Measurements from ENCODE around the gene NTF3.

The NTF3 gene

DNA sequence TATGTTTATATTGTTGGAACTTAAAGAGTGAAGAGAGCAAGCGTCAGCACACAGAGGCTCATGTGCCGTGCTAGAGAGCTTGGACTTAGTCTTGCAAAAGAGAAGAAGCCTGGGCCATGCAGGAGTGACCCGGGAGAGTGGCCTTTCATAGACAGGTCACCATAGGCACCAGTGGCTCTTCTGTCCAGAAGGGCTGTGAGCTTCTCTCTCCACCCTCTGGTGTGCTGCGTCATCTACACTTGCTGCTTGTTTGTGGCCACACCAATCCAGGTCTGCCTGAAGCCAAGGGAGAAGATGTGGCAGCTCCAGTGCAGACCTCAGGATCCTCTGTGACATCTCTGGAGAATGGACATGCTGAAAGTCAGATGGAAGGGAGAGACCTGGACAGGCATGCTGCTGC lies 74.4 kb downstream of the NTF3 start:
- DNase-seq (ENCODE audit: low read depth), result no peak
- no peak overlapping the region for H3K4me3 ChIP-seq (ENCODE audit: control insufficient read depth, low read depth, low read length)
- TF ChIP-seq, protein P1, sequence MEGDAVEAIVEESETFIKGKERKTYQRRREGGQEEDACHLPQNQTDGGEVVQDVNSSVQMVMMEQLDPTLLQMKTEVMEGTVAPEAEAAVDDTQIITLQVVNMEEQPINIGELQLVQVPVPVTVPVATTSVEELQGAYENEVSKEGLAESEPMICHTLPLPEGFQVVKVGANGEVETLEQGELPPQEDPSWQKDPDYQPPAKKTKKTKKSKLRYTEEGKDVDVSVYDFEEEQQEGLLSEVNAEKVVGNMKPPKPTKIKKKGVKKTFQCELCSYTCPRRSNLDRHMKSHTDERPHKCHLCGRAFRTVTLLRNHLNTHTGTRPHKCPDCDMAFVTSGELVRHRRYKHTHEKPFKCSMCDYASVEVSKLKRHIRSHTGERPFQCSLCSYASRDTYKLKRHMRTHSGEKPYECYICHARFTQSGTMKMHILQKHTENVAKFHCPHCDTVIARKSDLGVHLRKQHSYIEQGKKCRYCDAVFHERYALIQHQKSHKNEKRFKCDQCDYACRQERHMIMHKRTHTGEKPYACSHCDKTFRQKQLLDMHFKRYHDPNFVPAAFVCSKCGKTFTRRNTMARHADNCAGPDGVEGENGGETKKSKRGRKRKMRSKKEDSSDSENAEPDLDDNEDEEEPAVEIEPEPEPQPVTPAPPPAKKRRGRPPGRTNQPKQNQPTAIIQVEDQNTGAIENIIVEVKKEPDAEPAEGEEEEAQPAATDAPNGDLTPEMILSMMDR (IDR thresholded peaks at IDR 0.05; ENCODE audit: control insufficient read depth, insufficient read depth, low read depth, low read length, missing control alignments), result no peak

DNA sequence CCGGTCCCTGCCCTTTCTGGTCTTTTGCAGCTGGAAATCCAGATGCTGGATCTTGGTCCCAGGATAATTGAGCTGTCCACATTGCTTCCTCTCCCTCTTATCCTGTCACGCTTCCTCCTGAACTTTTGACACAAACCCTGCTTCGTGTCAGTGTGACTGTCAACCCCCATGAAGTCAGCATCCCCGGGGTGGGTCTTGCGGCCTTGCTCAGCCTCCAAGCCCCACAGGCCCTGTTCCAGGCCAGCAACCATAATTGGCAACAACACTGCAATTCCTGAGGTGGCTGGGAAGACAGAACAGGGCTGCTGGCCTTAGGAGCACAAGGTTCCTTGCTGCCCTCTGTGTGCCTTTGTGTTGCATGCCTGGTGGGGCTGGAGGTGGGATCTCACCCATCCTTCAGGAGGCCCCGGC lies 74.9 kb downstream of the NTF3 start:
- no peak overlapping the region for H3K4me3 ChIP-seq (ENCODE audit: control insufficient read depth, low read depth, low read length)
- no peak for DNase-seq (ENCODE audit: low read depth)
- TF ChIP-seq, protein P1 (IDR thresholded peaks at IDR 0.05; ENCODE audit: control insufficient read depth, insufficient read depth, low read depth, low read length, missing control alignments), result no peak

DNA sequence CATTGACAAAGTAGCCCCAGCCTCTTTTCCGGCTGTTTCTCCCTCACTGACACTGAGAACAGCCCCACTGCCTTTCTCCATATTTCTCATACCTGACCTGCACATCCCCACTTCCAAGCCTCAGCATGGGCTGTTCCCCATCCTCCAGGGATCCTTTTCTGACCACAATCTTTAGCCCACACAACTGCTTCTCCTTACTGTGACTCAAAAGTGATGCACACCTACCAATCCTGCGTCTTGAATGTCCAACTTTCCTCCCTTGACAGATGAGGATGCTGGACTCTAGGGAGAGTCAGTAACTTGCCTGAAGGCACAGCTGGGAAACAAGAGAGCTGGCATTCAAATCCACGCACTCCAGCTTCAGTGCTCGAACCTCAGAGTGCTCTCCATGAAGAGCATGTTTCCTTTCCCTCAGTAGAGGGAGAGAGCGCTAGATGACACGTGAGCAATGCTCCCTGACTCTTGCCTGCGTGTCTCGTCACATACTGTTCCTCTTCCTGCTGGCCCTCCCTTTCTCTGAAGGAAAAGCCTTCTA lies 75.6 kb downstream of the NTF3 start:
- TF ChIP-seq, protein P1 (IDR thresholded peaks at IDR 0.05; ENCODE audit: control insufficient read depth, insufficient read depth, low read depth, low read length, missing control alignments), result no peak
- no peak for DNase-seq (ENCODE audit: low read depth)
- no peak overlapping the region for H3K4me3 ChIP-seq (ENCODE audit: control insufficient read depth, low read depth, low read length)

DNA sequence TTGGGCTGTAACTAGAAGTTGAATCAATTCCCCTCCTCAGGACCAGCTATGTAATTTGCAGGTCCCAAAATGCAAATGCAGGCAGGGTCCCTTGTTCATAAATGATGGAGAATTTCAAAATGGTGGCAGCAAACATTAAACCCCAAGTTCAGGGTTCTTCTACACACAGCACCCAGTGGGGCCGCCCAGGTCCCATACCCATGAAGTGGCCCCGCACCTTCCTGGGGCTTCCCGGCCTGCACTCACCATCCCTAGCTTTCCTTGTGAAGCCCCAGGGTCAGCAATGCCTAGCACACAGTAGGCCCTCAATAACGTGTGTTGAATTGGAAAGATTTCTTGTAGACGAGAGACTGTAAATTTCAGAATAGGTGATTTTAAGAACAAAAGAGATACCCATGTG lies 76.0 kb downstream of the NTF3 start:
- DNase-seq (ENCODE audit: low read depth), result no peak
- TF ChIP-seq, protein P1 (IDR thresholded peaks at IDR 0.05; ENCODE audit: control insufficient read depth, insufficient read depth, low read depth, low read length, missing control alignments), result no peak
- H3K4me3 ChIP-seq (ENCODE audit: control insufficient read depth, low read depth, low read length), result no peak overlapping the region

DNA sequence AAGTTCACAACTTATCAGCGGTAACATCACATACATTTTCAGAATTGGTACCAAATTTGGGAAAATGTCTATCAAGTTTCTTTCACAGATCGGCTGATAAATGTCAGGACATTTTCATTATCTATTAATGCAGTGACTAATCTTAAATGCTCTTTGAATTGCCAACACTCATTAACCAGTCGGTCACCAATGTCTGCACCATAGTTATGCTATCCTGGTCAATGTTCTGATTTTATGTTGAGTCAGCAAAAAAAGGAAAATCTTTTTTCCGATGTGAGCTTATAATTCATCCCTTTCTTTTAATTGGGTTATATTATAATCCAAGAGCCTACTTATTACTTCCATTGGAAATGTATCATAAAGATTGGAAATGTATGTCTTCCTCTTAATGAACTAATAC lies 77.2 kb downstream of the NTF3 start:
- TF ChIP-seq, protein P1 (IDR thresholded peaks at IDR 0.05; ENCODE audit: control insufficient read depth, insufficient read depth, low read depth, low read length, missing control alignments), result no peak
- no peak overlapping the region for H3K4me3 ChIP-seq (ENCODE audit: control insufficient read depth, low read depth, low read length)
- no peak for DNase-seq (ENCODE audit: low read depth)

DNA sequence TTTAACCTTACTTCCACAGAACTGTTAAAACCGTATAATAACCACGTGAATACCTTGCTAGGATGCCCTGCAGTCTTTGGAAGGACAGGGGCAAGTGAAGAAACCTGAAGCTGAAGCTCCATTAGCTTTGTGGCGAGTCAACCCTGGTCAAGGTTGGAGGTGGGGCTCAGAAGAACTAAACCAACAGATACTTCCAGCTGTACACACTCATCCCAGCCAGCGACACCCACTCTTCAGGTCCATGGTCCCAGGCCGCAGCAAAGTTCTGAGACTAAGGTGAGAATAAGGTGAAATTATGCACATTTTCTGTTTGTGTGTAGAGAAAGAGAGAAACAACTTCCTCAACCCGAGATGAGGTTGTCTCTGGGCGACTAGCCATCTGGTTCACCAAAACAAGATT lies 77.6 kb downstream of the NTF3 start:
- TF ChIP-seq, protein P1 (IDR thresholded peaks at IDR 0.05; ENCODE audit: control insufficient read depth, insufficient read depth, low read depth, low read length, missing control alignments), result no peak
- H3K4me3 ChIP-seq (ENCODE audit: control insufficient read depth, low read depth, low read length), result no peak overlapping the region
- no peak for DNase-seq (ENCODE audit: low read depth)
